ENCODE results near the gene EEF1AKMT3. TPM values are rescaled to one million over a fixed set of nuclear protein-coding genes. Genes with fewer than 3 reads are reported as not detected.

The EEF1AKMT3 gene
- total RNA-seq, 4 donors from 2014 or later = 1.9 to 6.7 (median 4.3) TPM

DNA sequence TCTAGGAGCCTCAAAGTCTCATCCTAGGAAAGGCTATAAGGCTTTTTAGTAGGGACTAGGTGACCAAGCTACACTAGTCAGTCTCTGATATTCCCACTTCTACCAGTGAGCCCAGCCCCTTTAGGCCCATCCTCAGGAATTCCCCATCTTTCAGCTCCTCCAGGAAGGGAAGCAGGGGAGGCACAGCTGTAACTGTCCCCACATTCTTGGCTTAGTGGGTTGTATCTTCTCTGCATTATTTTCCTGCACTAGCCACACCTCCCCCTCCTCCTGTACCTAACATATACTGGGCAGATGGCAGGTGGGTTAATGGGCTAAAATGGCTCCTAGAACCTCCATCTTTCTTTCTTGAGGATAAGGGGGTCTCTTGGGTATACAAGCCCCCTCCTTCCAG, 5.1 kb upstream of the EEF1AKMT3 start:
- Histone ChIP-seq H3K27me3 (peaks cover 43% of the 10 kb centered on the region), H3K4me3 (no peak overlapping the region), H3K27ac (no peak overlapping the region), H3K36me3 (no peaks in the 10 kb centered on the region), H3K9me3 (no peaks in the 10 kb centered on the region), H3K4me1 (peaks cover 15 to 40% (median 39%) of the 10 kb centered on the region in 4 donors)
- in situ Hi-C loops (cut with MboI; ENCODE audit: low pct_ligation_motif_present in 1 of 4, low pct_unique_long_range_greater_than_20kb in 1 of 4, low sequenced_read_pairs in 3 of 4) = no loop called here
- DNase-seq = no peak
- TF ChIP-seq, protein P1, sequence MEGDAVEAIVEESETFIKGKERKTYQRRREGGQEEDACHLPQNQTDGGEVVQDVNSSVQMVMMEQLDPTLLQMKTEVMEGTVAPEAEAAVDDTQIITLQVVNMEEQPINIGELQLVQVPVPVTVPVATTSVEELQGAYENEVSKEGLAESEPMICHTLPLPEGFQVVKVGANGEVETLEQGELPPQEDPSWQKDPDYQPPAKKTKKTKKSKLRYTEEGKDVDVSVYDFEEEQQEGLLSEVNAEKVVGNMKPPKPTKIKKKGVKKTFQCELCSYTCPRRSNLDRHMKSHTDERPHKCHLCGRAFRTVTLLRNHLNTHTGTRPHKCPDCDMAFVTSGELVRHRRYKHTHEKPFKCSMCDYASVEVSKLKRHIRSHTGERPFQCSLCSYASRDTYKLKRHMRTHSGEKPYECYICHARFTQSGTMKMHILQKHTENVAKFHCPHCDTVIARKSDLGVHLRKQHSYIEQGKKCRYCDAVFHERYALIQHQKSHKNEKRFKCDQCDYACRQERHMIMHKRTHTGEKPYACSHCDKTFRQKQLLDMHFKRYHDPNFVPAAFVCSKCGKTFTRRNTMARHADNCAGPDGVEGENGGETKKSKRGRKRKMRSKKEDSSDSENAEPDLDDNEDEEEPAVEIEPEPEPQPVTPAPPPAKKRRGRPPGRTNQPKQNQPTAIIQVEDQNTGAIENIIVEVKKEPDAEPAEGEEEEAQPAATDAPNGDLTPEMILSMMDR (IDR thresholded peaks at IDR 0.05) = no peak
- TF ChIP-seq POLR2AphosphoS5 (IDR thresholded peaks at IDR 0.05) (no peak), POLR2A (IDR thresholded peaks at IDR 0.05) (no peak), EP300 (IDR thresholded peaks at IDR 0.05; ENCODE audit: low read depth) (no peak)
- intact Hi-C loops (cut with DNase I; ENCODE audit: low total_unique reads) = no loop called here

DNA sequence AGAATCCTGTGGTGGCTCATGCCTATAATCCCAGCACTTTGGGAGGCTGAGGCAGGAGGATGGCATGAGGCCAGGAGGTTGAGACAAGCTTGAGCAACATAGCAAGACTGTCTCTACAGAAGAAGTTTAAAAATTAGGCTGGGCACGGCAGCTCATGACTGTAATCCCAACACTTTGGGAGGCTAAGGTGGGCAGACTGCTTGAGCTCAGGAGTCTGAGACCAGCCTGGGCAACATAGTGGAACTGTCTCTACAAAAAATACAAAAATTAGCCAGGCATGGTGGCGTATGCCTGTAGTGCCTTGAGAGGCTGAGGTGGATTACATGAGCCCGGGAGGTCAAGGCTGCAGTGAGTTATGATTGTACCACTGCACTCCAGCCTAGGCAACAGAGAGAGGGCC, 4.5 kb upstream of the EEF1AKMT3 start:
- intact Hi-C loops (cut with DNase I; ENCODE audit: low total_unique reads) = no loop called here
- H3K27me3 ChIP-seq = peaks cover 43% of the 10 kb centered on the region
- DNase-seq = no peak
- 91% methylated on average over 3 of the region's 3 CpGs; no CpG with 5 or more reads in 1 of the 2 donors for WGBS, 2 donors (ENCODE audit: low coverage in 1 of 2)
- no peaks in the 10 kb centered on the region for H3K36me3 ChIP-seq
- peaks cover 15 to 43% (median 40%) of the 10 kb centered on the region in 4 donors for H3K4me1 ChIP-seq
- TF ChIP-seq, protein P1 (IDR thresholded peaks at IDR 0.05) = no peak
- TF ChIP-seq EP300 (IDR thresholded peaks at IDR 0.05; ENCODE audit: low read depth) = no peak
- no peak for TF ChIP-seq POLR2AphosphoS5 (IDR thresholded peaks at IDR 0.05)
- no peak for TF ChIP-seq POLR2A (IDR thresholded peaks at IDR 0.05)
- H3K4me3 ChIP-seq = no peak overlapping the region
- H3K27ac ChIP-seq = no peak overlapping the region
- no peaks in the 10 kb centered on the region for H3K9me3 ChIP-seq
- in situ Hi-C loops (cut with MboI; ENCODE audit: low pct_ligation_motif_present in 1 of 4, low pct_unique_long_range_greater_than_20kb in 1 of 4, low sequenced_read_pairs in 3 of 4) = no loop called here

DNA sequence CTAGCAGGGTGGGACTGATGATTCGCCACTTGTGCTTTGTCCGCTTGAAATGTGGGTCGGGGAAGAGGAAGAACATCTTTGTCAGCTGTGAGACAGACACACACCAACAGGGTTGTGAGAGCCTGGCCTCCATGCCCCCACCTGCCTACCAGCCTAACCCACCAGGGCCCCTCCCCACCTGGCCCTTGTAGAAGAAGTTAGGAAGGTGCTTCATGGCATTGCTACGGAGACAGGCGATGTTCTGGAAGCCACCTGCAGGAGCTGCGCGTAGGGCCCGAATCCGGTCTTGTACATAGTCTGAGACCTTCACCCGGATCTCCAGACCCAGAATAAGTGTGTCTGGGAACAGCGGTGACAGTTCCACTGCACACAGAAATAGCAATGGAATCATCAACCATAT, 2.8 kb upstream of the EEF1AKMT3 start:
- H3K27me3 ChIP-seq = peaks cover 30% of the 10 kb centered on the region
- H3K9me3 ChIP-seq = no peaks in the 10 kb centered on the region
- H3K27ac ChIP-seq = no peak overlapping the region
- TF ChIP-seq, protein P1 (IDR thresholded peaks at IDR 0.05) = no peak
- no peak for TF ChIP-seq POLR2A (IDR thresholded peaks at IDR 0.05)
- intact Hi-C loops (cut with DNase I; ENCODE audit: low total_unique reads) (no loop called here), in situ Hi-C loops (cut with MboI; ENCODE audit: low pct_ligation_motif_present in 1 of 4, low pct_unique_long_range_greater_than_20kb in 1 of 4, low sequenced_read_pairs in 3 of 4) (no loop called here)
- DNase-seq = no peak
- no peaks in the 10 kb centered on the region for H3K36me3 ChIP-seq
- H3K4me1 ChIP-seq = peaks cover 18 to 49% (median 44%) of the 10 kb centered on the region in 4 donors
- H3K4me3 ChIP-seq = no peak overlapping the region
- WGBS, 2 donors (ENCODE audit: low coverage in 1 of 2) = 96% methylated on average over 11 of the region's 11 CpGs; no CpG with 5 or more reads in 1 of the 2 donors

DNA sequence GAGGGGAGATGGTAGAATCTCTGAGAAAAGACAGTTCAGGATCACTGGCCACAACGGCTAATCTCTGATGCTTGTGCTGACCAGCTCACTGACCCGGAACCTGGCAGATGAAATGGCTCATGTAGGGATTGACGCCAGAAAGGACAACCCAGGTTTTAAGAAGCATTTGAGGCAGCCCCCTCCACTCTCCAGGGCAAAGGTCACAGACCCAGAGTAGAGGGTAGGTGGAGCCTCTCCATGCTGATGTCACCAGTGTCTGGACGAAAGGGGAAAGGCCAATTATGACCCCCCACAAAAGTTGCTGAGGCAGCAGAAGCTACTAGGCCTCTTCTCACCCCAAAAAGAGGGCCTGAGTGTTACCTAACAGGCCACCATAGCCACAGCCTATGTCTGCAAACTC, 1.7 kb upstream of the EEF1AKMT3 start:
- H3K4me3 ChIP-seq = no peak overlapping the region
- in situ Hi-C loops (cut with MboI; ENCODE audit: low pct_ligation_motif_present in 1 of 4, low pct_unique_long_range_greater_than_20kb in 1 of 4, low sequenced_read_pairs in 3 of 4) = no loop called here
- H3K27ac ChIP-seq = peak overlapping the region in 2 of 4 donors; percentile 92 to 97

More for the DNA sequence above, 1.7 kb upstream of the EEF1AKMT3 start:
- Histone ChIP-seq H3K4me1 (peaks cover 11 to 37% (median 33%) of the 10 kb centered on the region in 4 donors), H3K27me3 (peaks cover 18% of the 10 kb centered on the region), H3K9me3 (no peaks in the 10 kb centered on the region), H3K36me3 (no peaks in the 10 kb centered on the region)
- intact Hi-C loops (cut with DNase I; ENCODE audit: low total_unique reads) = no loop called here
- no peak for DNase-seq
- TF ChIP-seq POLR2A (IDR thresholded peaks at IDR 0.05) = no peak
- TF ChIP-seq, protein P1 (IDR thresholded peaks at IDR 0.05) = no peak
- TF ChIP-seq EP300 (IDR thresholded peaks at IDR 0.05; ENCODE audit: low read depth) = no peak
- no peak for TF ChIP-seq POLR2AphosphoS5 (IDR thresholded peaks at IDR 0.05)
- 83% methylated on average over 4 of the region's 4 CpGs; no CpG with 5 or more reads in 1 of the 2 donors for WGBS, 2 donors (ENCODE audit: low coverage in 1 of 2)
